DOHH2 (cell line): ENCODE results near the gene GRIN1.

Experiments
- H3F3A ChIP-seq: fragments of 200-600 bp; sonication (generic), shearing (Covaris generic); 2 replicates; pipeline ENCODE4 v1.6.0; 2016; ENCODE audit warnings: antibody characterized with exemption, mild to moderate bottlenecking; ENCODE audit not compliant: control insufficient read depth, insufficient read depth
- H3K27ac ChIP-seq: fragments of 200-600 bp; sonication (generic); 2 replicates; pipeline ENCODE4 v1.5.1; 2014; ENCODE audit warnings: low read depth, mild to moderate bottlenecking, low read length, moderate library complexity
- H3K27me3 ChIP-seq: fragments of 200-600 bp; sonication (generic); 2 replicates; pipeline ENCODE4 v1.6.1; 2014; ENCODE audit warnings: mild to moderate bottlenecking, low read length, mixed read lengths; ENCODE audit not compliant: control insufficient read depth
- H3K36me3 ChIP-seq: fragments of 200-600 bp; sonication (generic); 2 replicates; pipeline ENCODE4 v1.6.1; 2014; ENCODE audit warnings: mild to moderate bottlenecking, low read length, moderate library complexity, mixed read lengths; ENCODE audit not compliant: control insufficient read depth
- H3K4me1 ChIP-seq: fragments of 200-600 bp; sonication (generic); 2 replicates; pipeline ENCODE4 v1.6.1; 2014; ENCODE audit warnings: mild to moderate bottlenecking, low read length, mixed read lengths; ENCODE audit not compliant: control insufficient read depth
- H3K4me2 ChIP-seq: fragments of 200-600 bp; sonication (generic); 2 replicates; pipeline ENCODE4 v1.6.0; 2014; ENCODE audit warnings: mild to moderate bottlenecking, low read length, moderate library complexity
- H3K4me3 ChIP-seq: fragments of 200-600 bp; sonication (generic); 2 replicates; pipeline ENCODE4 v1.5.1; 2014; ENCODE audit warnings: mild to moderate bottlenecking, low read length, mixed read lengths
- H3K79me2 ChIP-seq: fragments of 200-600 bp; sonication (generic); 2 replicates; pipeline ENCODE4 v1.6.1; 2014; ENCODE audit warnings: mild to moderate bottlenecking, low read length, mixed read lengths; ENCODE audit not compliant: control insufficient read depth
- H3K9me2 ChIP-seq: fragments of 200-600 bp; sonication (generic); replicated peaks from 2 replicates; pipeline ENCODE4 v1.6.1; 2014; ENCODE audit warnings: mild to moderate bottlenecking, low read length, mixed read lengths; ENCODE audit not compliant: control insufficient read depth
- H3K9me3 ChIP-seq: fragments of 200-600 bp; sonication (generic); 2 replicates; pipeline ENCODE4 v1.6.1; 2014; ENCODE audit warnings: antibody characterized with exemption, low read length, mixed read lengths; ENCODE audit not compliant: control insufficient read depth, insufficient read depth
- H4K20me1 ChIP-seq: fragments of 200-600 bp; sonication (generic); 2 replicates; pipeline ENCODE4 v1.6.0; 2014; ENCODE audit warnings: low read depth, mild to moderate bottlenecking, antibody characterized with exemption, low read length, moderate library complexity; ENCODE audit not compliant: control insufficient read depth, insufficient read depth
- CTCF ChIP-seq: fragments of 200-600 bp; sonication (generic); IDR thresholded peaks from one replicate; pipeline ENCODE4 v1.5.1; 2014; ENCODE audit warnings: antibody characterized with exemption, mild to moderate bottlenecking, low read depth, low read length; ENCODE audit not compliant: poor library complexity, severe bottlenecking
- EZH2phosphoT487 ChIP-seq: fragments of 200-600 bp; sonication (generic); IDR thresholded peaks from 2 replicates; pipeline ENCODE4 v1.6.1; 2017; ENCODE audit warnings: borderline replicate concordance, mild to moderate bottlenecking, antibody characterized with exemption, low read length, moderate library complexity, mixed read lengths

The GRIN1 gene

GRCh38 chr9:137139468-137140150 lies 655 bp downstream of the GRIN1 start:
- Histone ChIP-seq H3K36me3 (no peaks in the 10 kb centered on the region), H3K9me3 (no peaks in the 10 kb centered on the region), H3F3A (no peaks in the 10 kb centered on the region), H3K9me2 (no peaks in the 10 kb centered on the region), H3K27me3 (peaks cover 34% of the 10 kb centered on the region), H3K4me2 (no peak overlapping the region), H3K4me3 (no peak overlapping the region), H3K27ac (no peak overlapping the region), H4K20me1 (no peaks in the 10 kb centered on the region), H3K79me2 (no peaks in the 10 kb centered on the region), H3K4me1 (peaks cover 21% of the 10 kb centered on the region)
- TF ChIP-seq CTCF = no peak
- no peak for TF ChIP-seq EZH2phosphoT487

- H3K79me2 ChIP-seq = no peaks in the 10 kb centered on the region
- H4K20me1 ChIP-seq = no peaks in the 10 kb centered on the region
- no peaks in the 10 kb centered on the region for H3K9me3 ChIP-seq
- peaks cover 21% of the 10 kb centered on the region for H3K4me1 ChIP-seq
- H3K27me3 ChIP-seq = peaks cover 34% of the 10 kb centered on the region
- no peaks in the 10 kb centered on the region for H3K36me3 ChIP-seq
- no peak overlapping the region for H3K4me2 ChIP-seq
- no peaks in the 10 kb centered on the region for H3F3A ChIP-seq
- H3K9me2 ChIP-seq = no peaks in the 10 kb centered on the region
- no peak for TF ChIP-seq EZH2phosphoT487
- TF ChIP-seq CTCF = no peak
- no peak overlapping the region for H3K4me3 ChIP-seq
- no peak overlapping the region for H3K27ac ChIP-seq
Observed at GRCh38 chr9:137140151-137141012, 1.4 kb downstream of the GRIN1 start.

DNA sequence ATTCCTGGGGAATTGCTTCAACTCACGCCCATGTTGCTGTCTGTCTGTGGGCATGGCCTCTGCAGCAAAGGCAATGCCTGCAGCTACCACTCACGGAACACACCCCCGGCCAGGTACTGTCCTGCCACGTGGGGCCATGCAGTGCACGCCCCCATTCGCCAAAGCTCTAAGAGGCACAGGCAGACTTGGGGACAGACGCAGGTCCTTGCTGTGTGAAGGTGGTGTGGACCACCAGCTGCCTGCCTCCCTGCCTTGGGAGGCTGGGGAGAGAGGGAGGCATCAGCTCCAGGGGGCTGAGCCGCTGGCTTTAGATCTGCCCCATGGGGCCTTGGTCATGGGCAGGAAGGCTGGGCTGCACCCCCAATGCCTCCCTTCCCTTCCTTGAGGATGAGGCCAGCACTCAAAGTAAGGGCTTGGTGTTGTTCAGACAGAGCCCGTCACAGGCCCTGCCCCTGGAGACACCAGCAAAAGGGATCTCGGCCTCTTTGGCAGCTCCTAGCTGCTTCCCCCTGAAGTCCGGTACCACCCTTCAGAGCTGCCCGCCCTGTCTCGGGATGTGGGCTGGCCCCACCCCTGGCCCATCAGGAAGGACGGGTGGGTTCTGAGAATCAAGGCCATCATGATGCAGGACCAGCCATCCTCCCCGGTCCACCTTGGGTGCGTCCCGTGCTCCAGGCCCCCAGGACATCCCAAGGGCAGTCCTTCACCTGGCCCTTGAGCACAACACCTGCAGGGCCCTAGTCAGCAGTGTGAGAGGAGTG lies 2.3 kb downstream of the GRIN1 start:
- H3K4me2 ChIP-seq = no peak overlapping the region
- peaks cover 15% of the 10 kb centered on the region for H3K4me1 ChIP-seq
- H3K36me3 ChIP-seq = no peaks in the 10 kb centered on the region
- TF ChIP-seq EZH2phosphoT487 (no peak), CTCF (no peak)
- H3K9me3 ChIP-seq = no peaks in the 10 kb centered on the region
- no peak overlapping the region for H3K4me3 ChIP-seq
- H3K27me3 ChIP-seq = peaks cover 28% of the 10 kb centered on the region
- no peak overlapping the region for H3K27ac ChIP-seq
- no peaks in the 10 kb centered on the region for H3F3A ChIP-seq
- no peaks in the 10 kb centered on the region for H3K9me2 ChIP-seq
- no peaks in the 10 kb centered on the region for H3K79me2 ChIP-seq
- no peaks in the 10 kb centered on the region for H4K20me1 ChIP-seq
